A673 (cell line): ENCODE measurements around the gene RLF.

ENCODE experiments used
- EZH2 ChIP-seq: fragments of 200-600 bp; sonication (generic); IDR thresholded peaks from 2 replicates; pipeline ENCODE4 v1.6.1; 2017; ENCODE audit warnings: borderline replicate concordance, low read depth, mild to moderate bottlenecking, mixed read lengths, antibody characterized with exemption, low read length; ENCODE audit not compliant: poor library complexity, severe bottlenecking
- TF ChIP-seq, protein P1 (sequence below): fragments of 300-800, 200-600 bp; sonication (generic); conservative IDR thresholded peaks from 2 replicates; pipeline ENCODE4 v1.5.1; 2017; ENCODE audit warnings: low read depth, mild to moderate bottlenecking, antibody characterized with exemption, low read length, moderate library complexity, mixed read lengths

DNA sequence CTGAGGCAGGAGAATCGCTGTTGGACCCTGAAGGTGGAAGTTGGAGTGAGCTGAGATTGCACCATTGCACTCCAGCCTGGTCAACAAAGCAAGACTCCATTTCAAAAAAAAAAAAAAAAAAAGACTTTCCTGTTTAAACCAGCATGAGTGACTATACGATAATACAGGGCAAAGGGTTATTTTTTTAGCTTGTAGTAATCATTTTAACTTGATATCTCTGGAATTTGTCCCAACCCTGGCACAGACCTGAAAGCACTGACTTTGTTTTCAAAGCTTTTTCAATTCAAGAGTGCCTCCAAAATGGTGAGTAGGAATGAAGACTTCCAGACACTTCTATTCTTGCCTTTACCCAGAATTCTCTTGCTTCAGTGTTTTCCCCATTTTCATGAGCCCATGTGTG, 82.2 kb downstream of the RLF start:
- TF ChIP-seq, protein P1, sequence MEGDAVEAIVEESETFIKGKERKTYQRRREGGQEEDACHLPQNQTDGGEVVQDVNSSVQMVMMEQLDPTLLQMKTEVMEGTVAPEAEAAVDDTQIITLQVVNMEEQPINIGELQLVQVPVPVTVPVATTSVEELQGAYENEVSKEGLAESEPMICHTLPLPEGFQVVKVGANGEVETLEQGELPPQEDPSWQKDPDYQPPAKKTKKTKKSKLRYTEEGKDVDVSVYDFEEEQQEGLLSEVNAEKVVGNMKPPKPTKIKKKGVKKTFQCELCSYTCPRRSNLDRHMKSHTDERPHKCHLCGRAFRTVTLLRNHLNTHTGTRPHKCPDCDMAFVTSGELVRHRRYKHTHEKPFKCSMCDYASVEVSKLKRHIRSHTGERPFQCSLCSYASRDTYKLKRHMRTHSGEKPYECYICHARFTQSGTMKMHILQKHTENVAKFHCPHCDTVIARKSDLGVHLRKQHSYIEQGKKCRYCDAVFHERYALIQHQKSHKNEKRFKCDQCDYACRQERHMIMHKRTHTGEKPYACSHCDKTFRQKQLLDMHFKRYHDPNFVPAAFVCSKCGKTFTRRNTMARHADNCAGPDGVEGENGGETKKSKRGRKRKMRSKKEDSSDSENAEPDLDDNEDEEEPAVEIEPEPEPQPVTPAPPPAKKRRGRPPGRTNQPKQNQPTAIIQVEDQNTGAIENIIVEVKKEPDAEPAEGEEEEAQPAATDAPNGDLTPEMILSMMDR = no peak
- no peak for TF ChIP-seq EZH2
